Stimulated activated CD8-positive, alpha-beta memory T cell treated with anti-CD3 and anti-CD28 coated beads, Interleukin-4, amount 100 ng/mL, for 4 hours (primary cell): ENCODE data around the gene OGDHL.
"Not testable (repeated sequence)": the region's sequence is repeated elsewhere in the genome, so short reads cannot be mapped to it uniquely, and the experiment has no call there.

ENCODE experiments used
- DNase-seq, 2 donors: peaks; one replicate each; pipeline ENCODE4 v3.0.0-alpha.2; 2020; ENCODE audit warnings: low read depth in 2 of 2, low spot score in 1 of 2

The OGDHL gene

GRCh38 chr10:49761789-49762565, at the start of gene OGDHL:
Gene OGDHL (minus strand): TSS chr10:49762323. CDS start chr10:49758592, 3,731 bp downstream.
- no peak for DNase-seq

GRCh38 chr10:49803988-49804387, 41.9 kb upstream of the OGDHL start:
- DNase-seq, result no peak

DNA sequence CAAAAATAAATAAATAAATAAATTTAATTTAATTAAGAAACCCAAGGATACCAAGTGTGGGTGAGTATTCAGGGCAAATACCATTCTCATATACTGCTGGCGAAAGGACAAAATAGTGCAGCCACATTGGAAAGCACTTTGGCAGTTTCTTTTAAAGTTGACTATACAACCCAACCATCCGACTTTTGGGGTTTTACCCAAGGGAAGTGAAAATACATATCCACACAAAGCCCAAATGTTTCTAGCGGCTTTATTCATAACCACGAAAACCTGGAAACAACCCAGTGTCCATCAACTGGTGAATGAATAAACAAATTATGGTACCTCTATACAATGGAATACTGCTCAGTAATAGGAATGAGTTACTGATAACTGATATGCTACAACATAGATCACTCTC, 36.2 kb upstream of the OGDHL start:
- DNase-seq, result no peak

DNA sequence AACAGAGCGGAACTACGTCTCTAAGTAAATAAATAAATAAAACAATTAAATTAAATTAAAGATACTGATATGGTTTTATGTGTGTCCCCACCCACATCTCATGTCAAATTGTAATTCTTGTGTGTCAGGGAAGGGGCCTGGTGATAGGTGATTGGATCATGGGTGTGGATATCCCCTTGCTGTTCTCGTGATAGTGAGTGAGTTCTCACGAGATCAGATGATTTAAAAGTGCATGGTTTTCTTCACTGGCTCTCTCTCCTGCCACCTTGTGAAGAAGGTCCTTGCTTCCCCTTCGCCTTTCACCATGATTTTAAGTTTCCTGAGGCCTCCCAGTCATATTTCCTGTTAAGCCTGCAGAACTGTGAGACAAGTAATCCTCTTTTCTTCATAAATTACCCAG, 29.0 kb upstream of the OGDHL start:
- no peak for DNase-seq

GRCh38 chr10:49784681-49785080, 22.6 kb upstream of the OGDHL start:
- DNase-seq, result no peak

DNA sequence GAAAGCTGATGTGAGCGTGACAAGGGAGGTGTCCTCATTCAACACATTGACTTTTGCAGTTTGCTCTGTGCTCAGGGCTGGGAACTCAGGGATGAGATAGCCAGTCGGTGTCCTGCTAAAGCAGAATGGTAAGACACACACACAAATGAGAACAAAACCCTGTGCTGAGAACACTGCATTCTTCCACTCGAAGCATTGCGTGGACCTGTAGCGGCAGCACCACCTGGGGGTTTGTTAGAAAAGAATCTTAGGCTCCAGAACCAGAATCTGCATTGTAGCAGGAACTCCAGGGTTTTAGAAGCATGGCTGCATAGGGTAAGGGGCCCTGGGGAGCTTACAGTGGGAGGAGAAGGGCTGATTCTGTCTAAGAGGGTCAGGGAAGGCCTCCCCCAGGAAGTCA, 21.5 kb upstream of the OGDHL start:
- no peak for DNase-seq

GRCh38 chr10:49781247-49781646, 19.1 kb upstream of the OGDHL start:
- DNase-seq, result no peak

GRCh38 chr10:49778197-49778596, 16.1 kb upstream of the OGDHL start:
- DNase-seq, result no peak

DNA sequence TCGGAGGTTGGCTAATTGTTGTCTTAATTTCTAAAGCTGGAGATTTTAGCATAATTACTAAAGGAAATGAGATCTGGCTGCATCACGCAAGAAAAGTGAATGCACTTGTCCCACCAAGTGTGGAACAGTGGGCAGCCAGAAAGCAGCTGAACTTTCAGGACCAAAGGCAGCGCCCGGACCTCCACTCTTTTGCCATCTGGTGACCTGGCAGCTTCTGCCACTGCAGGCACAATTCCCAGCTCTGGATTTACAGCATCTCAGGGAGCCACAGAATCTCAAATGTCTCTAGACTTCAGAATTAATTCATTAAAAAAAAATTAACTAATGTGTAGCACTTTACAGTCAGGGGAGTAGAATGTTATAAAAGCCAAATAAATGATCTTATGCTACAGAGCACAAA, 14.7 kb upstream of the OGDHL start:
- DNase-seq, result no peak

GRCh38 chr10:49775014-49775413, 12.9 kb upstream of the OGDHL start:
- no peak for DNase-seq

- DNase-seq, result not testable (repeated sequence)
Observed at GRCh38 chr10:49772944-49773343, 10.8 kb upstream of the OGDHL start.

- DNase-seq, result not testable (repeated sequence)
Observed at GRCh38 chr10:49771046-49771445, 8.9 kb upstream of the OGDHL start.

GRCh38 chr10:49769692-49770091, 7.6 kb upstream of the OGDHL start:
- DNase-seq, result no peak

- no peak for DNase-seq
Observed at GRCh38 chr10:49768731-49769130, 6.6 kb upstream of the OGDHL start.

GRCh38 chr10:49768329-49768728, 6.2 kb upstream of the OGDHL start:
- DNase-seq, result no peak

DNA sequence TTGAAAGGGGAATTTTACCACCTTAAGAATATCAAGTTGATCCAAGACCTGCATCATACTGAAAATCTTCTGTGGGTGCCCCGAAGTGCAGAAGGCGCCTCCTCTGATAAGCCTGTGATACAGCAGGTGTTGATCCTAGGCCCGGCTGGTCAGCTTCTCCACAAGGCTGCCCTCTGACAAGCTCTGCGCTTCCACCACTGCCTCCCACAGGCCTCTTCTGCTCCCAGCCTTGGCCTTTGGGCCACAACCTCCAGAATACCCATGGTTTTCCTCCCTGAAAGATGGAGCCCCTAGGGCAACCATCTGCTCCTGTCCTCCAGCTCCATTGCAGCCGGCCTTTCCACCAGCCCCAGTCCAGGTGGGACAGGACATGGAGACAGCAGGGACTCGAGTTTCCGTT, 5.6 kb upstream of the OGDHL start:
- no peak for DNase-seq

DNA sequence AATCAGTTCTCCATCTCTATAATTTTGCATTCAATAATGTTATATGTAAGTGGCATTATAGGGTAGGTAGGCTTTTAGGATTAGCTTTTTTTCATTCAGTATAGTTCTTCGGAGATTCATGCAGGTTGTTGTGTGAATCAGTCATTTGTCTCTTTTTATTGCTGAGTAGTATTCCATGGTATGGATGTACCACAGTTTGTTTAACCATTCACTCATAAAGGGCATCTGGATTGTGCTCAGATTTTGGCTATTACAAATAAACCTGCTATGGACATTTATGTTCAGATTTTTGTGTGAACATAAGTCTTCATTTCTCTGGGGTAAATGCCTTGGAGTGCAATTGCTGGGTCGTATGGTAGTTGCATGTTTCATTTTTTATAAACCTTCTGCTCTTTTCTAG, 4.4 kb upstream of the OGDHL start:
- no peak for DNase-seq

DNA sequence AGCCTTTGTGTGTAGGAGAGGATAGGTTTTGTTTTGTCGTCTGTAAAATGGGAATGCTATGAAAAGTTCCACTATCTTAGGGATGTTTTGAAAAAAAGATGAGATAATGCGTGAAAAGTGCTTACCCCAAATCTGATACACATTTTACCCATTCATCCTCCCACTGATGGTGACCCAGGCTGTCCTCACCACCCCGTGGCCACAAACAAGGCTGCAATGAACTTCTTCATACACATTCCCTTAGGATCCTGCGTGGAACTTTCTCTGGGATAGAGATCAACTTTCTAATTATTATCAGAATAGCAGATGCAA, 399 bp upstream of the OGDHL start:
- no peak for DNase-seq

GRCh38 chr10:49761201-49761788, 828 bp downstream of the OGDHL start:
- DNase-seq, result no peak

DNA sequence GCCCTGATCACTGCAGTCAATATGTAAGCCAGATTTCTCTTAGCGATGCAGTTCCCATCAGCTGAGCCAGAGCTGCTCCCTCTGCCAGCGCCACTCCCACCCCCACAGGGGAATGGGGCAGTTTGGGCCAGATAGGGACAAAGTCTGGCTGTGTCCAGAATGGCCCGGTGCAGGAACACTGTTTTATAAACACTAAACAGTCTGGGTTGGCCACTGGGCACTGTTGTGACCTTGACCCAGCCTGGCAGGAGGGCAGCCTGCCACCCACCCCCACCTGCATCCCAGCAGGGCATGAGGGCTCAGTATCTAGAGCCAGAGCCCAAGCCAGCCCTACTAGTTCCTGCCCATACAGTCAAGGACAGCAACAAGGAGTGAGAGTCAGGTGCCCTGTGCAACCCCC, 1.3 kb downstream of the OGDHL start:
- no peak for DNase-seq

GRCh38 chr10:49759787-49760551, 2.2 kb downstream of the OGDHL start:
- DNase-seq, result no peak

DNA sequence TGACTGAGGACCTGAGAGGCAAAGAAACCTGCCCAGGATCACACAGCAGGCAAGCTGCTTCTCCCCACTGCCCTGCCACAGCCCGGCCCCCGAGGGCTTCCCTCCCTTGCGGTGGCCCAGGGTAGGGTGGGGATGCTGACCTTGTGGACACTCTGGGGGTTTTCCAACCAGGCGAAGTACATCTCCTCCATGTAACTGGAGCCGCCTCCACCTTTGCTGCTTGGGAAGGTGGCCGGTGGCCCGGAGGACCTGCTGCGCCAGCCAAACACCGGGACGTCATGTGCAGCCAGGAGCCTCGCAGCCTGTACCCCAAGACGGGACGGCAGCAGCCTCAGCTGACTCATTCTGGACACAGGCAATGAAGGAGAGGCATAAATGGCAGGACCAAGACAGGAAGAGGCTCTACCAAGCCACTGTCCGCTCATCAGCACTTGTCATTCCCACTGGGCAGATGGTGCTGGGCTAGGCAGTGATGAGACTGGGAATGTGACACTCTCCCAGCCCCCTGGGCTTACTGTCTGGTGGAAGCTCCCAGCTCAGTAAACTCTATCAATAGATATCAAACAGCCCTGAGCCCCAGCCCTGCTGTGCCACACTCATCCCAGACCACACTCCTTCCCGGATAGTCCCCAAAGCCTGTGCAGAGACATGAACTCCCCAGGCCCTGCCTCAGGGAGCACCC, 3.7 kb downstream of the OGDHL start:
- DNase-seq, result no peak
